ENCODE results near the gene DAND5. TPM values are rescaled to one million over a fixed set of nuclear protein-coding genes. Genes with fewer than 3 reads are reported as not detected.

The DAND5 gene, protein sequence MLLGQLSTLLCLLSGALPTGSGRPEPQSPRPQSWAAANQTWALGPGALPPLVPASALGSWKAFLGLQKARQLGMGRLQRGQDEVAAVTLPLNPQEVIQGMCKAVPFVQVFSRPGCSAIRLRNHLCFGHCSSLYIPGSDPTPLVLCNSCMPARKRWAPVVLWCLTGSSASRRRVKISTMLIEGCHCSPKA
- 0.12 and 0.16 TPM in 2 replicates for polyA plus RNA-seq (2011; rRNA removed)
- polyA plus RNA-seq (2012; cell fraction: cytosol; rRNA removed) = 0.16 and 0.19 TPM in 2 replicates
- polyA plus RNA-seq (2012; cell fraction: nucleus; rRNA removed) = 0.35 and 0.54 TPM in 2 replicates
- polyA plus RNA-seq (2017; fragmentation: RNase III; extraction: RNeasy Plus Mini Kit Qiagen cat#74134 plus additional on column Dnase treatment) = 0.12 to 0.21 TPM (median 0.14 TPM) in 3 replicates
- polyA minus RNA-seq (2011; rRNA and poly(A)+ RNA removed) = 0.08 TPM in 1 of 2 replicates, not detected in the other

GRCh38 chr19:12969292-12969988 lies at the start of gene DAND5:
Gene DAND5 (plus strand): TSS chr19:12969576. CDS start chr19:12969661, 85 bp downstream.
- Histone ChIP-seq H3K4me3 (no peak within 1 kb of the TSS), H3K4me1 (peaks cover 15% of the 10 kb centered on the region; the same call in 2 of the 3 replicates), H3K4me2 (no peak within 1 kb of the TSS), H3K9me3 (no peaks in the 10 kb centered on the region), H3K27ac (peak within 1 kb of the TSS in 1 of 2 experiments; percentile 34; a peak in 2 of 6 replicates)
- TF ChIP-seq HOXB5 (CRISPR knock-in tag; IDR thresholded peaks at IDR 0.05) (no peak), MYC (IDR thresholded peaks at IDR 0.05; ENCODE audit: borderline replicate concordance, low read length) (no peak)
- TF ChIP-seq, protein P1, sequence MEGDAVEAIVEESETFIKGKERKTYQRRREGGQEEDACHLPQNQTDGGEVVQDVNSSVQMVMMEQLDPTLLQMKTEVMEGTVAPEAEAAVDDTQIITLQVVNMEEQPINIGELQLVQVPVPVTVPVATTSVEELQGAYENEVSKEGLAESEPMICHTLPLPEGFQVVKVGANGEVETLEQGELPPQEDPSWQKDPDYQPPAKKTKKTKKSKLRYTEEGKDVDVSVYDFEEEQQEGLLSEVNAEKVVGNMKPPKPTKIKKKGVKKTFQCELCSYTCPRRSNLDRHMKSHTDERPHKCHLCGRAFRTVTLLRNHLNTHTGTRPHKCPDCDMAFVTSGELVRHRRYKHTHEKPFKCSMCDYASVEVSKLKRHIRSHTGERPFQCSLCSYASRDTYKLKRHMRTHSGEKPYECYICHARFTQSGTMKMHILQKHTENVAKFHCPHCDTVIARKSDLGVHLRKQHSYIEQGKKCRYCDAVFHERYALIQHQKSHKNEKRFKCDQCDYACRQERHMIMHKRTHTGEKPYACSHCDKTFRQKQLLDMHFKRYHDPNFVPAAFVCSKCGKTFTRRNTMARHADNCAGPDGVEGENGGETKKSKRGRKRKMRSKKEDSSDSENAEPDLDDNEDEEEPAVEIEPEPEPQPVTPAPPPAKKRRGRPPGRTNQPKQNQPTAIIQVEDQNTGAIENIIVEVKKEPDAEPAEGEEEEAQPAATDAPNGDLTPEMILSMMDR (IDR thresholded peaks at IDR 0.05) = no peak
- FAIRE-seq = no peak
- WGBS (ENCODE audit: missing lambda C conversion rate) = 66% methylated on average over 11 of the region's 14 CpGs
- no peak for DNase-seq (ENCODE audit: low read depth in 1 of 2, low spot score in 1 of 2)
- POLR2A ChIA-PET = no interaction called here
- ATAC-seq = no peak
- CTCF ChIA-PET = interaction anchor here (1.4 to 6.9 kb wide), 3 partner anchors 7 to 135 kb away, joined by 5 to 114 read pairs (median 9); no protein-coding TSS in a partner anchor

GRCh38 chr19:12921047-12921446 lies 48.3 kb upstream of the DAND5 start:
- no peak for ATAC-seq

DNA sequence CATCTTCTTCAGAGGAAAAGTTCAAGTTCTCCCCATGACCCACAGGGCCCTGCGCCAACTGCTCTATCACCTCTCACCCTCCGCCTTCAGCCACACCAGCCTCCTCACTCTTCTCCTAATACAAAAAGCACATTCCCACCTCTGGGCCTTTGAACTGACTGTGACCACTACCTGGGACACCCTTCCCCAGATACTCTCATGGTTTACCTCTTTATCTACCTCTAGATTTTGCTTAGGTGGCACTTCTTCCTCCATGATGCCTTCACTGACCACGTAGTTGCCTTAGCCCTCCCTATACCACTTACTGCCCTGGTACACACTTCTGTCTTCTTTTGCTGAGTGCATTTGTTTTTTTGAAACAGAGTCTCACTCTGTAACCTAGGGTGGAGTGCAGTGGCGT lies 46.4 kb upstream of the DAND5 start:
- Histone ChIP-seq H3K27ac (no peak overlapping the region), H3K9me3 (no peaks in the 10 kb centered on the region), H3K4me1 (no peaks in the 10 kb centered on the region), H3K4me3 (no peak overlapping the region), H3K4me2 (no peak overlapping the region)
- POLR2A ChIA-PET = no interaction called here
- DNase-seq (ENCODE audit: low read depth in 1 of 2, low spot score in 1 of 2) (no peak), FAIRE-seq (no peak), ATAC-seq (no peak)
- CTCF ChIA-PET = interaction anchor here (2.8 kb wide), 1 partner anchor 8 kb away, joined by 12 read pairs; no protein-coding TSS in a partner anchor
- TF ChIP-seq FOSB (CRISPR knock-in tag; IDR thresholded peaks at IDR 0.05) (no peak), HEYL (CRISPR knock-in tag; IDR thresholded peaks at IDR 0.05) (no peak), MAFK (IDR thresholded peaks at IDR 0.05; ENCODE audit: partially characterized antibody) (peak; percentile 63)
- TF ChIP-seq, protein P2, sequence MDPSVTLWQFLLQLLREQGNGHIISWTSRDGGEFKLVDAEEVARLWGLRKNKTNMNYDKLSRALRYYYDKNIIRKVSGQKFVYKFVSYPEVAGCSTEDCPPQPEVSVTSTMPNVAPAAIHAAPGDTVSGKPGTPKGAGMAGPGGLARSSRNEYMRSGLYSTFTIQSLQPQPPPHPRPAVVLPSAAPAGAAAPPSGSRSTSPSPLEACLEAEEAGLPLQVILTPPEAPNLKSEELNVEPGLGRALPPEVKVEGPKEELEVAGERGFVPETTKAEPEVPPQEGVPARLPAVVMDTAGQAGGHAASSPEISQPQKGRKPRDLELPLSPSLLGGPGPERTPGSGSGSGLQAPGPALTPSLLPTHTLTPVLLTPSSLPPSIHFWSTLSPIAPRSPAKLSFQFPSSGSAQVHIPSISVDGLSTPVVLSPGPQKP (IDR thresholded peaks at IDR 0.05; ENCODE audit: low read depth, low read length) = no peak
- WGBS (ENCODE audit: missing lambda C conversion rate) = 95% methylated on average over 4 of the region's 4 CpGs

More at GRCh38 chr19:12921047-12921446, 48.3 kb upstream of the DAND5 start:
- 61% methylated on average over 3 of the region's 3 CpGs for WGBS (ENCODE audit: missing lambda C conversion rate)
- H3K4me1 ChIP-seq = no peaks in the 10 kb centered on the region
- TF ChIP-seq, protein P3, sequence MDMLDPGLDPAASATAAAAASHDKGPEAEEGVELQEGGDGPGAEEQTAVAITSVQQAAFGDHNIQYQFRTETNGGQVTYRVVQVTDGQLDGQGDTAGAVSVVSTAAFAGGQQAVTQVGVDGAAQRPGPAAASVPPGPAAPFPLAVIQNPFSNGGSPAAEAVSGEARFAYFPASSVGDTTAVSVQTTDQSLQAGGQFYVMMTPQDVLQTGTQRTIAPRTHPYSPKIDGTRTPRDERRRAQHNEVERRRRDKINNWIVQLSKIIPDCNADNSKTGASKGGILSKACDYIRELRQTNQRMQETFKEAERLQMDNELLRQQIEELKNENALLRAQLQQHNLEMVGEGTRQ (IDR thresholded peaks at IDR 0.05) = no peak
- TF ChIP-seq ESRRA (IDR thresholded peaks at IDR 0.05; ENCODE audit: borderline replicate concordance, low read length) = no peak
- TF ChIP-seq HDAC2 (IDR thresholded peaks at IDR 0.05) = no peak
- no peak for TF ChIP-seq GATA3 (IDR thresholded peaks at IDR 0.05; ENCODE audit: borderline replicate concordance)
- TF ChIP-seq TP53 (CRISPR knock-in tag; IDR thresholded peaks at IDR 0.05) = no peak
- no peak for TF ChIP-seq ZNF302 (CRISPR knock-in tag; IDR thresholded peaks at IDR 0.05)
- TF ChIP-seq JUNB (IDR thresholded peaks at IDR 0.05) = no peak
- TF ChIP-seq, protein P4, sequence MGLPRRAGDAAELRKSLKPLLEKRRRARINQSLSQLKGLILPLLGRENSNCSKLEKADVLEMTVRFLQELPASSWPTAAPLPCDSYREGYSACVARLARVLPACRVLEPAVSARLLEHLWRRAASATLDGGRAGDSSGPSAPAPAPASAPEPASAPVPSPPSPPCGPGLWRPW (IDR thresholded peaks at IDR 0.05) = no peak
- TF ChIP-seq RAD21 (conservative IDR thresholded peaks at IDR 0.05 in 1 of 2, IDR thresholded peaks at IDR 0.05 in 1 of 2) = no peak
- no peak for TF ChIP-seq SMC3 (IDR thresholded peaks at IDR 0.05)
- no peak for TF ChIP-seq JUN (IDR thresholded peaks at IDR 0.05)
- no peak for TF ChIP-seq POLR2AphosphoS2 (conservative IDR thresholded peaks at IDR 0.05; ENCODE audit: low read length)
- no peak for TF ChIP-seq CEBPB (IDR thresholded peaks at IDR 0.05)
- TF ChIP-seq NR3C1 (IDR thresholded peaks at IDR 0.05) = no peak
- no peak for TF ChIP-seq HEYL (CRISPR knock-in tag; IDR thresholded peaks at IDR 0.05)
- TF ChIP-seq NFE2L2 (conservative IDR thresholded peaks at IDR 0.05; ENCODE audit: low read length) = no peak
- no peak for TF ChIP-seq RNF2 (IDR thresholded peaks at IDR 0.05; ENCODE audit: borderline replicate concordance, low read depth)
- CTCF ChIA-PET = interaction anchor here (0.6 to 2.8 kb wide), 2 partner anchors 10 to 18 kb away, joined by 3 to 12 read pairs; no protein-coding TSS in a partner anchor
- no peak overlapping the region for H3K4me3 ChIP-seq
- DNase-seq (ENCODE audit: low read depth in 1 of 2, low spot score in 1 of 2) = no peak
- POLR2A ChIA-PET = no interaction called here
- FAIRE-seq = no peak
- no peaks in the 10 kb centered on the region for H3K9me3 ChIP-seq
- H3K27ac ChIP-seq = no peak overlapping the region
- H3K4me2 ChIP-seq = no peak overlapping the region

Measured in A549 (cell line).